AG04450 (cell line): ENCODE data around the gene GPSM1. TPM values are rescaled to one million over a fixed set of nuclear protein-coding genes. Genes with fewer than 3 reads are reported as not detected.

Experiments
- CTCF ChIA-PET: fragments of 300-600, 350-600 bp; formaldehyde crosslinking; extraction: SDS; loops from one replicate; lab custom pipeline; 2022; ENCODE audit warnings: antibody characterized with exemption, inconsistent platforms; lab: Charles Lee
- POLR2A ChIA-PET: fragments of 350-600 bp; formaldehyde crosslinking; extraction: SDS; loops from one replicate; lab custom pipeline; 2021; ENCODE audit warnings: antibody characterized with exemption, inconsistent platforms; lab: Yijun Ruan, JAX
- DNase-seq: peaks from one replicate; pipeline ENCODE4 v3.0.0-alpha.2; 2011; ENCODE audit warnings: low read depth, low spot score
- H3K27ac ChIP-seq: one replicate; pipeline ENCODE4 v1.5.1; 2012; ENCODE audit warnings: low read depth, low read length, control low read depth
- H3K27me3 ChIP-seq: one replicate; pipeline ENCODE4 v1.6.0; 2012; ENCODE audit warnings: low read length; ENCODE audit not compliant: control insufficient read depth, insufficient read depth
- H3K4me3 ChIP-seq: 2 replicates; pipeline ENCODE4 v1.5.1; 2011; ENCODE audit warnings: mild to moderate bottlenecking, low read depth, low read length, control low read depth
- H3K9me3 ChIP-seq: 2 replicates; pipeline ENCODE4 v1.5.1; 2012; ENCODE audit warnings: low read length; ENCODE audit not compliant: control insufficient read depth, insufficient read depth
- CTCF ChIP-seq: IDR thresholded peaks from 2 replicates; pipeline ENCODE4 v1.5.1; 2011; ENCODE audit warnings: low read depth, low read length, control low read depth, inconsistent platforms
- polyA plus RNA-seq: library from polyadenylated mRNA; depleted of rRNA; stranded (reverse); fragments of >200 nt; gene quantifications from 2 replicates; pipeline ENCODE4 v1.2.3, GENCODE V29; 2011

The GPSM1 gene
- polyA plus RNA-seq, 1 experiment, result 22.5 TPM

- peaks cover 33% of the 10 kb centered on the region for H3K9me3 ChIP-seq
- H3K27ac ChIP-seq, result no peak overlapping the region
- CTCF ChIA-PET, result interaction anchor here (0.6 to 3.5 kb wide), 11 partner anchors 9 to 98 kb away, joined by 3 to 36 read pairs (median 5); partner anchors contain the start of gene DNLZ
- TF ChIP-seq CTCF, result no peak
- no peak overlapping the region for H3K4me3 ChIP-seq
- H3K27me3 ChIP-seq, result no peaks in the 10 kb centered on the region
- POLR2A ChIA-PET, result no interaction called here
- DNase-seq, result no peak
These were observed 15.3 kb upstream of the GPSM1 start for GRCh38 chr9:136312009-136312375.

- Histone ChIP-seq H3K9me3 (peaks cover 33% of the 10 kb centered on the region), H3K4me3 (no peak overlapping the region), H3K27ac (no peak overlapping the region), H3K27me3 (no peaks in the 10 kb centered on the region)
- TF ChIP-seq CTCF, result peak; percentile 85
- ChIA-PET CTCF (interaction anchor here (0.6 to 3.5 kb wide), 19 partner anchors 9 to 128 kb away, joined by 3 to 36 read pairs (median 5); partner anchors contain the start of gene DNLZ), POLR2A (no interaction called here)
- no peak for DNase-seq
These were observed 14.9 kb upstream of the GPSM1 start for GRCh38 chr9:136312436-136312835.

GRCh38 chr9:136313111-136314055 is 14.0 kb upstream of the GPSM1 start:
- DNase-seq, result no peak
- no peak overlapping the region for H3K4me3 ChIP-seq
- no peak for TF ChIP-seq CTCF
- ChIA-PET CTCF (interaction anchor here (0.7 to 3.5 kb wide), 14 partner anchors 8 to 127 kb away, joined by 3 to 36 read pairs (median 5); partner anchors contain the start of gene DNLZ), POLR2A (interaction anchor here (0.7 to 1.3 kb wide), 3 partner anchors 13 to 275 kb away, joined by 3 read pairs; no protein-coding TSS in a partner anchor)
- H3K27ac ChIP-seq, result no peak overlapping the region
- peaks cover 33% of the 10 kb centered on the region for H3K9me3 ChIP-seq
- no peaks in the 10 kb centered on the region for H3K27me3 ChIP-seq

GRCh38 chr9:136314056-136314416 is 13.3 kb upstream of the GPSM1 start:
- POLR2A ChIA-PET, result interaction anchor here (1.0 to 1.3 kb wide), 2 partner anchors 12 to 49 kb away, joined by 3 read pairs; no protein-coding TSS in a partner anchor
- H3K27ac ChIP-seq, result no peak overlapping the region
- no peak for TF ChIP-seq CTCF
- no peak overlapping the region for H3K4me3 ChIP-seq
- no peak for DNase-seq
- peaks cover 29% of the 10 kb centered on the region for H3K9me3 ChIP-seq
- no peaks in the 10 kb centered on the region for H3K27me3 ChIP-seq
- CTCF ChIA-PET, result interaction anchor here (3.0 to 3.5 kb wide), 2 partner anchors 49 to 88 kb away, joined by 25 to 36 read pairs; partner anchors contain the start of gene DNLZ

GRCh38 chr9:136314944-136315343 is 12.4 kb upstream of the GPSM1 start:
- TF ChIP-seq CTCF, result no peak
- CTCF ChIA-PET, result no interaction called here

More at GRCh38 chr9:136314944-136315343, 12.4 kb upstream of the GPSM1 start:
- DNase-seq, result no peak
- no peak overlapping the region for H3K27ac ChIP-seq
- POLR2A ChIA-PET, result no interaction called here
- no peaks in the 10 kb centered on the region for H3K27me3 ChIP-seq
- H3K4me3 ChIP-seq, result no peak overlapping the region
- peaks cover 23% of the 10 kb centered on the region for H3K9me3 ChIP-seq
